ENCODE results near the gene RNF220. TPM values are rescaled to one million over a fixed set of nuclear protein-coding genes. Genes with fewer than 3 reads are reported as not detected.

RNF220 gene
- total RNA-seq, 3 donors from 2014 or later: 61.9 to 83.9 (median 72.7) TPM

DNA sequence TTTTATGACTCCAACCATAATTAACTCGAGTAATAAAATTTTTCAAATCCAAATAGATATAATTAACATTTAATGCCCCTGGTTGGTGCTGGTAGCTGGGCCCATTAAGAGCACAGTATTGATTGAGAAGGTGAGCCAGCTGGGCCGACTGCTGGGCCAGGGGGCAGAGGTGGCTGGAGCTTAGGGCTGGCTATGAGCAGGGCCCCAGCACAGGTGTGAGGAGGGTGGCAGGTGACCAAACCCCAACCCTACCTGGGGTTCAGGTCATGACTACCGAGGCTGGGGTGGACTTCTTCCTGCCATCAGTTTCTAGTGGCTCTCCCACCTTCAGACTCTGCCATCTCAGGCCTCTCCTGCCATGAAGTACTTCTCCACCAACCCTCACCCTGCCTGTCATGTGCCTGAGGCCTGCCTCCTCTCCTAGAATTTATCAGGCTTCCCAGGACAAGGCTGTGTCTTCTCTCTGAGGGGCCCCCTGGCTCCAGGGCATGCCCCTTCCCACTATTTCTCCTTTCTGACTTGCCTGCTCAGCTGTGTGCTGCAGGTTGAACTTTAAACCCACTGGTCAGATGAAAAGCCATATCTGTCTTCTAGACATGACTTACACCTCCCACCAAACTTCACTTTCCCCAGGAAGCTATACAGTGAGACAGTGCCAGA, 183.6 kb downstream of the RNF220 start:
- no peak for DNase-seq
- intact Hi-C loops (cut with DNase I, micrococcal nuclease): no loop called here
- ATAC-seq: no peak
- H3K9me3 ChIP-seq: no peaks in the 10 kb centered on the region
- no peak overlapping the region for H3K4me3 ChIP-seq
- H3K4me1 ChIP-seq (ENCODE audit: low read depth): peaks cover 25% of the 10 kb centered on the region
- TF ChIP-seq, protein P1, sequence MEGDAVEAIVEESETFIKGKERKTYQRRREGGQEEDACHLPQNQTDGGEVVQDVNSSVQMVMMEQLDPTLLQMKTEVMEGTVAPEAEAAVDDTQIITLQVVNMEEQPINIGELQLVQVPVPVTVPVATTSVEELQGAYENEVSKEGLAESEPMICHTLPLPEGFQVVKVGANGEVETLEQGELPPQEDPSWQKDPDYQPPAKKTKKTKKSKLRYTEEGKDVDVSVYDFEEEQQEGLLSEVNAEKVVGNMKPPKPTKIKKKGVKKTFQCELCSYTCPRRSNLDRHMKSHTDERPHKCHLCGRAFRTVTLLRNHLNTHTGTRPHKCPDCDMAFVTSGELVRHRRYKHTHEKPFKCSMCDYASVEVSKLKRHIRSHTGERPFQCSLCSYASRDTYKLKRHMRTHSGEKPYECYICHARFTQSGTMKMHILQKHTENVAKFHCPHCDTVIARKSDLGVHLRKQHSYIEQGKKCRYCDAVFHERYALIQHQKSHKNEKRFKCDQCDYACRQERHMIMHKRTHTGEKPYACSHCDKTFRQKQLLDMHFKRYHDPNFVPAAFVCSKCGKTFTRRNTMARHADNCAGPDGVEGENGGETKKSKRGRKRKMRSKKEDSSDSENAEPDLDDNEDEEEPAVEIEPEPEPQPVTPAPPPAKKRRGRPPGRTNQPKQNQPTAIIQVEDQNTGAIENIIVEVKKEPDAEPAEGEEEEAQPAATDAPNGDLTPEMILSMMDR (IDR thresholded peaks at IDR 0.05): no peak
- no peaks in the 10 kb centered on the region for H3K36me3 ChIP-seq (ENCODE audit: low read depth)

DNA sequence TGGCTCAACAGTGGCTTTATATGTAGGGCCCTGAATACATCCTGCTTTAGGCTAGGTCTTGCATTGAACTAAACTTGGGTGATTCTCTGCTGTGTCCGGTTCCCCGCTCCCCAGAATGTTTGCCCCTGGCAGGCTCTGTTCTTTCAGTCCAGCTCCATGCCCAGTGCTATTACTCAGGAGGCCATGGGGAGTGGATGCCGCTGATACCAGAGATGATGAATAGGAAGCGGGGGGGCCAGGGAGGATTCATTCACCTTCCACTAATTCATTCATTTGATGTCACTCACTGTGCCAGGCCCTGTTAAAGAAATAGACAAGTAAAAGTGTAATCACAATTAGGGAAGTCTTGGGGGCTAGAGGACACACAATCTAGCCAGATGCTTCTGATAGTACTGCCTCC, 185.4 kb downstream of the RNF220 start:
- H3K36me3 ChIP-seq (ENCODE audit: low read depth): no peaks in the 10 kb centered on the region
- TF ChIP-seq, protein P1 (IDR thresholded peaks at IDR 0.05): no peak
- H3K4me1 ChIP-seq (ENCODE audit: low read depth): peaks cover 9% of the 10 kb centered on the region
- no peak for ATAC-seq
- intact Hi-C loops (cut with DNase I, micrococcal nuclease): loop anchor here (5.0 to 10.0 kb wide), 2 partner anchors 213 to 216 kb away; no protein-coding TSS in a partner anchor
- no peak overlapping the region for H3K4me3 ChIP-seq
- no peak for DNase-seq
- no peaks in the 10 kb centered on the region for H3K9me3 ChIP-seq

- H3K4me3 ChIP-seq: no peak overlapping the region
- no peaks in the 10 kb centered on the region for H3K36me3 ChIP-seq (ENCODE audit: low read depth)
- no peaks in the 10 kb centered on the region for H3K9me3 ChIP-seq
- no peak for ATAC-seq
- TF ChIP-seq, protein P1 (IDR thresholded peaks at IDR 0.05): no peak
- no peak for DNase-seq
- H3K4me1 ChIP-seq (ENCODE audit: low read depth): peaks cover 4% of the 10 kb centered on the region
- intact Hi-C loops (cut with DNase I, micrococcal nuclease): loop anchor here (5.0 to 10.0 kb wide), 2 partner anchors 214 to 217 kb away; no protein-coding TSS in a partner anchor
Measured at GRCh38 chr1:44591381-44591780, 186.3 kb downstream of the RNF220 start.

GRCh38 chr1:44592208-44593145, 187.4 kb downstream of the RNF220 start:
- no peak for DNase-seq
- TF ChIP-seq, protein P1 (IDR thresholded peaks at IDR 0.05): no peak
- no peak for ATAC-seq
- H3K4me1 ChIP-seq (ENCODE audit: low read depth): peaks cover 4% of the 10 kb centered on the region
- H3K4me3 ChIP-seq: no peak overlapping the region
- no peaks in the 10 kb centered on the region for H3K36me3 ChIP-seq (ENCODE audit: low read depth)
- no peaks in the 10 kb centered on the region for H3K9me3 ChIP-seq
- intact Hi-C loops (cut with DNase I, micrococcal nuclease): loop anchor here (5.0 to 10.0 kb wide), 2 partner anchors 215 to 218 kb away; no protein-coding TSS in a partner anchor

GRCh38 chr1:44594353-44594752, 189.3 kb downstream of the RNF220 start:
- no peaks in the 10 kb centered on the region for H3K36me3 ChIP-seq (ENCODE audit: low read depth)
- ATAC-seq (no peak), DNase-seq (no peak)
- no peak overlapping the region for H3K4me3 ChIP-seq
- intact Hi-C loops (cut with DNase I, micrococcal nuclease): loop anchor here (5.0 to 10.0 kb wide), 2 partner anchors 217 to 220 kb away; no protein-coding TSS in a partner anchor
- H3K9me3 ChIP-seq: no peaks in the 10 kb centered on the region
- TF ChIP-seq, protein P1 (IDR thresholded peaks at IDR 0.05): no peak
- H3K4me1 ChIP-seq (ENCODE audit: low read depth): no peaks in the 10 kb centered on the region

Data from mucosa of descending colon (tissue), 3 donors.